Tibial nerve (tissue), 4 donors: ENCODE data around the gene NPLOC4. TPM values are rescaled to one million over a fixed set of nuclear protein-coding genes. Genes with fewer than 3 reads are reported as not detected.

Experiments used
- DNase-seq, 2 donors: peaks; one replicate each; pipeline ENCODE4 v3.0.0-alpha.2; 2019; ENCODE audit warnings: low spot score in 2 of 2
- H3K27ac ChIP-seq, 4 donors: fragments of 200-600 bp; sonication (generic) in 3 of 4; one replicate each; pipeline ENCODE4 v1.5.1; 2017 to 2019; ENCODE audit warnings: mild to moderate bottlenecking in 1 of 4
- H3K27me3 ChIP-seq, 2 donors: fragments of 200-600 bp; sonication (generic) in 1 of 2; one replicate each; pipeline versions ENCODE4 v1.5.1 to v1.6.0; 2017 to 2019
- H3K36me3 ChIP-seq, 3 donors: fragments of 200-600 bp; sonication (generic); one replicate each; pipeline ENCODE4 v1.5.1; 2018 to 2019
- H3K4me1 ChIP-seq, 4 donors: fragments of 200-600 bp; sonication (generic) in 3 of 4; one replicate each; pipeline ENCODE4 v1.5.1; 2017 to 2019
- H3K4me3 ChIP-seq, 4 donors: fragments of 200-600 bp; sonication (generic) in 3 of 4; one replicate each; pipeline ENCODE4 v1.5.1; 2017 to 2019; ENCODE audit warnings: mild to moderate bottlenecking in 1 of 4, moderate library complexity in 1 of 4
- H3K9me3 ChIP-seq, 4 donors: fragments of 200-600 bp; sonication (generic) in 3 of 4; one replicate each; pipeline ENCODE4 v1.5.1; 2017 to 2019
- EP300 ChIP-seq, 2 donors: sonication (generic); formaldehyde crosslinking; IDR thresholded peaks; one replicate each; pipeline ENCODE4 v1.6.1; 2017; ENCODE audit warnings: antibody characterized with exemption in 2 of 2, mild to moderate bottlenecking in 1 of 2
- POLR2A ChIP-seq, 2 donors: fragments of 450-650 bp; IDR thresholded peaks; one replicate each; pipeline ENCODE4 v1.6.1; 2017; ENCODE audit warnings: antibody characterized with exemption in 2 of 2, mild to moderate bottlenecking in 2 of 2, moderate library complexity in 2 of 2
- WGBS, 2 donors: methylation state at CpG; one replicate each; pipeline ENCODE4 v1.1.5; 2018; 5-methylcytosine and 5-hydroxymethylcytosine counted together
- total RNA-seq, 4 donors: library from RNA; depleted of rRNA; stranded (reverse); fragments of >200 nt; gene quantifications; one replicate each; pipeline ENCODE4 v1.1.0, GENCODE V29; 2016
- TF ChIP-seq, protein P1 (sequence below), 5 experiments: fragments of 200-600 bp in 3 of 5; fragments of 450-650 bp in 2 of 5; sonication (generic) in 3 of 5; IDR thresholded peaks; one replicate each; pipeline ENCODE4 v1.5.1; 2016 to 2019; ENCODE audit warnings: antibody characterized with exemption in 5 of 5, mild to moderate bottlenecking in 3 of 5, moderate library complexity in 2 of 5

NPLOC4 gene
- total RNA-seq, 4 donors from 2014 or later: 51.1 to 79.2 (median 62.1) TPM

DNA sequence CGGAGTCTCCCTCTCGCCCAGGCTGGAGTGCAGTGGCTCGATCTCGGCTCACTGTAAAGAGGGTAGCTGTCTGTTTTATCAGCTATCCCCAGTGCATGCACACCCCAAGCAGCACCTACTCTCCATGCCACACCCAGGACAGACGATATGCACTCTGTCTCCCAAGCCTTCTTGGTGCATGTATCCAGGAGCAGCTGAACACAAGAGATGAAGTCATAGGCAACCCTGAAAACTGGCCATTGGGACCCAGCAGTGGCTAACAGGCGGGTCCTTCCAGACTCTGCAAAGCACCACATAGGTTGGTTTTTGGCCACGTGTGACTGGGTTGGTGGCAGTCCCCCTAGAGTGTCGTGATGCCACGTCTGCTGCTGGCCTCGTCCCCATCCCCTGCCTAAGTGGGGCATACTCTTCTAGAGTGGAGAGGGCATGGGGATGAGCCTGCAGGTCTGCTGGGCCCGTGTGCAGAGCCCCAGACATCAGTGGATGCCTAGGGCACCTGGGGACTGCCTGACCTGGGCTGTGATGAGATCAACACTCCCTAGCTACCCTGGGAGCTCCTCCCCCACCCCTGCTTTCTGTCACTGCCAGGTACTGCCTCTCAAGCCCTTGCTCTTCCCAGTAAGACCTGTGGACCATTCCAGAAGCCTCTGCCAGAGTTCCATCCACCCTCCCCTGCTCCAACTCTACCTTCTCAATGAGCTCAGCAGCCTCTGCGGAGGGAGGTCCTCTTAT, 10.1 kb upstream of the NPLOC4 start:
- H3K9me3 ChIP-seq: peaks cover 0 to 8% (median 0%) of the 10 kb centered on the region in 4 donors
- TF ChIP-seq EP300 (IDR thresholded peaks at IDR 0.05) (no peak), POLR2A (IDR thresholded peaks at IDR 0.05) (no peak)
- TF ChIP-seq, protein P1, sequence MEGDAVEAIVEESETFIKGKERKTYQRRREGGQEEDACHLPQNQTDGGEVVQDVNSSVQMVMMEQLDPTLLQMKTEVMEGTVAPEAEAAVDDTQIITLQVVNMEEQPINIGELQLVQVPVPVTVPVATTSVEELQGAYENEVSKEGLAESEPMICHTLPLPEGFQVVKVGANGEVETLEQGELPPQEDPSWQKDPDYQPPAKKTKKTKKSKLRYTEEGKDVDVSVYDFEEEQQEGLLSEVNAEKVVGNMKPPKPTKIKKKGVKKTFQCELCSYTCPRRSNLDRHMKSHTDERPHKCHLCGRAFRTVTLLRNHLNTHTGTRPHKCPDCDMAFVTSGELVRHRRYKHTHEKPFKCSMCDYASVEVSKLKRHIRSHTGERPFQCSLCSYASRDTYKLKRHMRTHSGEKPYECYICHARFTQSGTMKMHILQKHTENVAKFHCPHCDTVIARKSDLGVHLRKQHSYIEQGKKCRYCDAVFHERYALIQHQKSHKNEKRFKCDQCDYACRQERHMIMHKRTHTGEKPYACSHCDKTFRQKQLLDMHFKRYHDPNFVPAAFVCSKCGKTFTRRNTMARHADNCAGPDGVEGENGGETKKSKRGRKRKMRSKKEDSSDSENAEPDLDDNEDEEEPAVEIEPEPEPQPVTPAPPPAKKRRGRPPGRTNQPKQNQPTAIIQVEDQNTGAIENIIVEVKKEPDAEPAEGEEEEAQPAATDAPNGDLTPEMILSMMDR (IDR thresholded peaks at IDR 0.05): no peak
- H3K4me1 ChIP-seq: no peaks in the 10 kb centered on the region
- peaks cover 0 to 4% (median 0%) of the 10 kb centered on the region in 3 donors for H3K36me3 ChIP-seq
- no peak for DNase-seq
- peaks cover 0 to 52% of the 10 kb centered on the region in 2 donors for H3K27me3 ChIP-seq
- no peak overlapping the region for H3K27ac ChIP-seq
- H3K4me3 ChIP-seq: no peak overlapping the region
- WGBS, 2 donors: 60 to 64% methylated on average over 11 to 12 of the region's 12 CpGs

DNA sequence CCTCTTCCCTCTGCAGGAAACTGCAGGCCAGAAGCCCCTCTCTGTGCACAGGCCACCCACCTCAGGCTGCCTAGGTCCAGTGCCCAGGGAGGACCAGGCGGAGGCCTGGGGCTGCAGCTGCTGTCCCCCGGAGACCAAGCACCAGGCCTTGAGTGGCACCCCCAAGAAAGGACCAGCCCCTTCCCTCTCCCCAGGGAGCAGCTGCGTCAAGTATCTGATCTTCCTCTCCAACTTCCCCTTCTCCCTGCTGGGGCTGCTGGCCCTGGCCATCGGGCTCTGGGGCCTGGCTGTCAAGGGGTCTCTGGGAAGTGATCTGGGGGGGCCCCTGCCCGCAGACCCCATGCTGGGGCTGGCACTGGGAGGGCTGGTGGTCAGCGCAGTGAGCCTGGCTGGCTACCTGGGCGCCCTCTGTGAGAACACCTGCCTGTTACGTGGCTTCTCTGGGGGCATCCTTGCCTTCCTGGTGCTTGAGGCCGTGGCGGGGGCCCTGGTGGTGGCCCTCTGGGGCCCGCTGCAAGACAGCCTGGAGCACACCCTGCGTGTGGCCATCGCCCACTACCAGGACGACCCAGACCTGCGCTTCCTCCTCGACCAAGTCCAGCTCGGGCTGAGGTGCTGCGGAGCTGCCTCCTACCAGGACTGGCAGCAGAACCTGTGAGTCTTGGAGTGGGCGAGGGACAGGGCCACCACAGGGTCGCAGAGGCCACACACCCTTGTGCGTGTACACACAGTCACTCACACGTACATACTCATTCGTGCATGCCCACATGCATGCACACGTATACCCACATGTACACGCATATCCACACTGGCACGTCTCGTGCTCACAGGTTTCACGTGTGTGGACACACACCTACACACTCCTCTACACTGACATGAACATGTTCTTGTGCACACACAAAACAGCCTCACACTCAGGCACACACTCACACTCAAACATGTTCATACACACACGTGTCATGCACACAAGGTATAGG, 8.4 kb upstream of the NPLOC4 start:
- Histone ChIP-seq H3K4me3 (no peak overlapping the region), H3K4me1 (no peaks in the 10 kb centered on the region), H3K27ac (no peak overlapping the region), H3K9me3 (peaks cover 0 to 8% (median 0%) of the 10 kb centered on the region in 4 donors), H3K27me3 (peaks cover 0 to 34% of the 10 kb centered on the region in 2 donors), H3K36me3 (peaks cover 0 to 13% (median 0%) of the 10 kb centered on the region in 3 donors)
- WGBS, 2 donors: 78 to 84% methylated on average over 18 to 26 of the region's 29 CpGs
- TF ChIP-seq EP300 (IDR thresholded peaks at IDR 0.05) (no peak), POLR2A (IDR thresholded peaks at IDR 0.05) (no peak)
- TF ChIP-seq, protein P1 (IDR thresholded peaks at IDR 0.05): no peak
- DNase-seq: no peak

- TF ChIP-seq, protein P1 (IDR thresholded peaks at IDR 0.05): no peak
- no peak for TF ChIP-seq EP300 (IDR thresholded peaks at IDR 0.05)
- no peak for TF ChIP-seq POLR2A (IDR thresholded peaks at IDR 0.05)
- Histone ChIP-seq H3K4me3 (no peak overlapping the region), H3K9me3 (peaks cover 0 to 8% (median 0%) of the 10 kb centered on the region in 4 donors), H3K36me3 (peaks cover 0 to 17% (median 0%) of the 10 kb centered on the region in 3 donors), H3K27ac (no peak overlapping the region), H3K4me1 (no peaks in the 10 kb centered on the region), H3K27me3 (peaks cover 0 to 26% of the 10 kb centered on the region in 2 donors)
- no peak for DNase-seq
- WGBS, 2 donors: 73 to 79% methylated on average over 13 to 15 of the region's 15 CpGs
Observed at GRCh38 chr17:81644496-81644895, 7.6 kb upstream of the NPLOC4 start.

DNA sequence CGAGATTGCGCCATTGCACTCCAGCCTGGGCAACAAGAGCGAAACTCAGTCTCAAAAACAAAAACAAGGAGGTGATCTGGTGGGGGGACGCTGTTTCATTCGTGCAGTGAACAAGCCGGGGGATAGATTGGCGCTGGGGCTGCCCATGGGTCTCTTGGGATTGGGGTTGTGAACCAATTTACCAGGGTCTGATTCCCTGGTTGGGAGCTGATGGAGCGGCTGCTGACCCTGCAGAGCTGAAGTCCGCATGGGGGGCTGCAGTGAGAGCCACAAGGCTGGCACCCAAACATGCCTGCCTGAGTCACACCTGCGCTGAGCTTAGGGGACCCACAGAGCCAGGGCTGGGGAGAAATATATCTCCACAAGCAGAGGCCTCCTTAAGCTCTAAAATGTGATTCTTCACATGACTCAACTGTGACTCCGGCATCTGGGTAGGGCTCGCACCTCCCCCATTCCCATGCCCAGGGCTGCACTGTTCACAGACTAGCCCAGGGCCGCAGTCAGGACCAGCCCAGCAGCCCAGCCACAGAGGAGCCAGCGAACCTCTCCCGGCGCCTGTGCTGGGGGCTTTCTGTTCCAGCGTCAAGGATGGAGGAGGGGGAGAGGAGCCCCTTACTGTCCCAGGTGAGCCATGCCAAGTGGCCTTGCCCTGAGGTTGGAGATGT, 5.0 kb upstream of the NPLOC4 start:
- no peak for TF ChIP-seq POLR2A (IDR thresholded peaks at IDR 0.05)
- TF ChIP-seq, protein P1 (IDR thresholded peaks at IDR 0.05): no peak
- TF ChIP-seq EP300 (IDR thresholded peaks at IDR 0.05): no peak
- WGBS, 2 donors: 86 to 91% methylated on average over 16 to 17 of the region's 17 CpGs
- no peak for DNase-seq

More for the DNA sequence above, 5.0 kb upstream of the NPLOC4 start:
- Histone ChIP-seq H3K4me3 (no peak overlapping the region), H3K27me3 (peaks cover 0 to 3% of the 10 kb centered on the region in 2 donors), H3K9me3 (no peaks in the 10 kb centered on the region), H3K36me3 (peaks cover 0 to 17% (median 0%) of the 10 kb centered on the region in 3 donors), H3K27ac (no peak overlapping the region), H3K4me1 (peaks cover 0 to 7% (median 3%) of the 10 kb centered on the region in 4 donors)
